Stimulated activated CD4-positive, alpha-beta T cell treated with anti-CD3 and anti-CD28 coated beads, TNF-alpha, amount 100 ng/mL, for 24 hours (primary cell): Measurements from ENCODE around the gene LIX1.

Experiments used
- DNase-seq, 3 experiments: peaks; one replicate each; pipeline ENCODE4 v3.0.0-alpha.2; 2020; ENCODE audit warnings: low read depth in 3 of 3

LIX1 gene

DNA sequence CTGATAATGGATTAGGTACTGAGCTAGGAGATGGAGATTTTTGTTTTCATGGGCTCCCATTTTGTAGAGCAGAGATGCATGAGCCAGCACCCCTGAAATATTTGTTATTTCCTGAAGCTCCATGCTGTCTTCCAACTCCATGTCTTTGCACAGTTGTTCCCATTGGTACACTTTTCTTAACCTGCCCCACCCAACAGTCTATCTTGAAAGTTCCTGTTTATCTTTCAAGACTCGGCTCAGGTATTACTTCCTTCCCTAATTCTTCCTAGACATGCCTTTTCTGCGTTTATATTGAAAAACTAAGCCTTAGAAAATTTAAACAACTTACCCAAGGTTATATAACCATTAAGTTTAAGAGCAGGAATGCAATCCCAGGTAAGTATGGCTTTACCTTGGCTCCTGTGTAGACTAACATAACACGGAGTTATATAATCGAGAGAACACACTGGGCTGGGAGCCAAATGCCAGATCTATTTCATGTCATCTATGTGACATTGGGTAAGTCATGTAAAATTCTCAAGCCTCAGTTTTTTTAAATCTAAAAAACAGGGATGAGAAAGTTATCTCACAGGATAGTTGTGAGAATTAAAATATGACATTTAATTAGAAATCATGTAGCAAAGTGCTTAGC, 67.4 kb downstream of the LIX1 start:
- no peak for DNase-seq

DNA sequence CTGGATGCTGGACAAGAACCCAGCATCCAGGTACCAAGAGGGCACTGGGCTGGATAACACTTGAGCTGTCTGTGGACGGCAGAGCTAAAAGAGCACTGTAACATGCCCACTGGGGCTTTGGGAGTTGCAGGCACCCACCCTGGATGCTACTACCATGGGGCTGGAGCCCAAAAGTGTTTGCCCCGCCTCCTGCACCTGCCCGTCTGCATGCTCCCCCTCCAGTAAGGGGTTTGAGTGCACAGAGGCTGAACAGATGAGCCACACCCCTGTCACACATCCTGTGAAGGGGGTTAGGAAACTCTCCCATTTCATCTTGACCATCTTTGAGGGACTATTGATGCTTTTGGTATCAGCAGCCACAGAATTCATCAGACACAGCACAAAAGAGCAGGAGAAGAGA, 69.0 kb downstream of the LIX1 start:
- DNase-seq, result no peak

DNA sequence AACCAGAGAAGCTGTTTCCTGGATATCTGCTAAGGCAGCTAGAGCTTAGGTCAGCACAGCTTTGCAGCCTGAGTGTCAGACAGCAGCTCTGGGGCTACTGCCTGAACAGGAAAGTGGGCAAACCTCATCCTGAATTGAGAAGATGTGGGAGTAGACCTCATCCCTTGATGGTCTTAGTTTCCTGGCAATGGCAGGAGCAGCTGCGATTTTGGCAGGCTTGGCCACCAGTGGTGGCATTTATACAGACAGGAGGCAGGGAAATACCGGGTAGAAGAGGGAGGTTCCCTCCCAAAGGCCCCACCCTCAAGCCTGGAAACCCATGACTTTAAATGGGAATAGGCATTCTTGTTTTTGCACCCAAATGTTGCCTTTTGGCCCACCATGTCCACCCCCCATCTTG, 69.7 kb downstream of the LIX1 start:
- DNase-seq, result no peak

GRCh38 chr5:97071993-97072392, 70.4 kb downstream of the LIX1 start:
- DNase-seq, result no peak

GRCh38 chr5:97071101-97071500, 71.3 kb downstream of the LIX1 start:
- DNase-seq, result no peak

- DNase-seq, result no peak
These were observed 72.2 kb downstream of the LIX1 start for GRCh38 chr5:97070234-97070633.

- no peak for DNase-seq
These were observed 75.0 kb downstream of the LIX1 start for GRCh38 chr5:97067296-97067850.

GRCh38 chr5:97065475-97065874, 76.9 kb downstream of the LIX1 start:
- DNase-seq, result no peak

DNA sequence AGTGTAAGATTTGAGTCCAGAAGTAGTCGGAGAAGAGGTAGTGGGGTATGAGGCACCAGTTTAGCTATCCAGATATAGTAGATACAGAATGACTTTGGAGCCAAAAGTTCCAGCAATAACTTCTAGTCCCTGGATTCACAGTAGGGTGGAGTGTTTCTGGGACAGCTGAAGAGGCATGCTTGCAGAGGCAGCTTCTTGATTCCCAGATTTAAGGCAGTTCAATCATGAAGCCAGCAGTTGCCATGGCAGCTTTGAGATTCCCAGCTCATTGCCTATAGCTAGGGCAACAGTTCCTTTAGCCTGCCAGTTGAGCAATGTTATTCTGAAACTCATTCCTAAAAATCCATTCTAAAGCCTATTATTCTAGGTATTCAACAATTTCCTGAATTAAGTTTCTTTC, 79.2 kb downstream of the LIX1 start:
- DNase-seq, result no peak

GRCh38 chr5:97062046-97062445, 80.4 kb downstream of the LIX1 start:
- no peak for DNase-seq

GRCh38 chr5:97056263-97056662, 86.1 kb downstream of the LIX1 start:
- DNase-seq, result no peak

- no peak for DNase-seq
These were observed 93.2 kb downstream of the LIX1 start for GRCh38 chr5:97049175-97049574.

- DNase-seq, result no peak
These were observed 95.3 kb downstream of the LIX1 start for GRCh38 chr5:97047076-97047475.

- DNase-seq, result no peak
These were observed 96.0 kb downstream of the LIX1 start for GRCh38 chr5:97046270-97046982.

- DNase-seq, result no peak
These were observed 98.4 kb downstream of the LIX1 start for GRCh38 chr5:97044052-97044451.

- no peak for DNase-seq
These were observed 98.9 kb downstream of the LIX1 start for GRCh38 chr5:97043511-97043910.

DNA sequence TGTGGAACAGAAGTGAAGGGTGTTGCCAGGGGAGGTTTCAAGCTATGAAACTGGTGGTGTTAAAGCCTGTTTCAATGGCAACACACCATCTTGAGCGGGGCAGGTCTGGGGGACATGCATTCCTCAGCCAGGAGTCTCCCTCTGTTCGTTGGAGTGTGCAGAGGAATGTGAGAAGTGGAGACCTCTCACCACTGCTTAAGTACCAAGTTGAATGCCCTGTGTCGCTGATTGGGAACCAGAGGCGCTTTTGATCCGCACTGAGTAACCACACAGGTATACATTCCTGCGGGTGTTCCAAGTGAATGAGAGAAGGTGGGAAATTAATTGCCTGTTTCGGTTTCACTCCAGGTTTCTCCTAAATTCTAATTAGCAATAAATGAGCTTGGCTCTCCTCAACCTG, 99.4 kb downstream of the LIX1 start:
- DNase-seq, result no peak
